Esophagus (tissue), 2 donors: ENCODE data around the gene RSPH3. TPM values are rescaled to one million over a fixed set of nuclear protein-coding genes. Genes with fewer than 3 reads are reported as not detected.
"Not testable (repeated sequence)": the region's sequence is repeated elsewhere in the genome, so short reads cannot be mapped to it uniquely, and the experiment has no call there.

Source experiments
- H3K27ac ChIP-seq, 2 donors: one replicate each; pipeline ENCODE4 v1.5.1; 2013; ENCODE audit warnings: low read depth in 2 of 2, mild to moderate bottlenecking in 2 of 2, inconsistent platforms in 1 of 2, low read length in 1 of 2, moderate library complexity in 1 of 2
- H3K27me3 ChIP-seq, 2 donors: one replicate each; pipeline ENCODE4 v1.6.1; 2013; ENCODE audit warnings: low read length in 2 of 2, control low read depth in 1 of 2, mild to moderate bottlenecking in 1 of 2; ENCODE audit not compliant: insufficient read depth in 2 of 2, control insufficient read depth in 1 of 2
- H3K36me3 ChIP-seq, 2 donors: one replicate each; pipeline ENCODE4 v1.6.1; 2013; ENCODE audit warnings: low read length in 1 of 2; ENCODE audit not compliant: control insufficient read depth in 2 of 2, insufficient read depth in 2 of 2
- H3K4me1 ChIP-seq, 2 donors: one replicate each; pipeline ENCODE4 v1.6.1; 2013; ENCODE audit warnings: low read length in 1 of 2; ENCODE audit not compliant: control insufficient read depth in 2 of 2, insufficient read depth in 2 of 2
- H3K4me3 ChIP-seq, 2 donors: one replicate each; pipeline ENCODE4 v1.5.1; 2013; ENCODE audit warnings: low read length in 2 of 2, mild to moderate bottlenecking in 2 of 2, low read depth in 1 of 2, moderate library complexity in 1 of 2
- H3K9me3 ChIP-seq, 2 donors: one replicate each; pipeline ENCODE4 v1.6.1; 2013; ENCODE audit warnings: mild to moderate bottlenecking in 2 of 2, low read depth in 1 of 2, low read length in 1 of 2, moderate library complexity in 1 of 2; ENCODE audit not compliant: control insufficient read depth in 2 of 2, insufficient read depth in 1 of 2
- WGBS, 2 donors: extraction: QIAGEN DNeasy Blood & Tissue Kit; methylation state at CpG; one replicate each; pipeline ENCODE4 v1.1.7; 2013; 5-methylcytosine and 5-hydroxymethylcytosine counted together
- polyA plus RNA-seq, 2 donors: library from polyadenylated mRNA; stranded (reverse); fragments of 200-250 nt; gene quantifications; one replicate each; pipeline ENCODE4 v1.2.3, GENCODE V29; 2013
- donor health status: healthy with polysubstance abuse.
- donor health status: Bipolar disorder and iron deficiency.

RSPH3 gene
- polyA plus RNA-seq, 2 donors, result 6.1 to 6.3 TPM

- not testable (repeated sequence) for H3K9me3 ChIP-seq, H3K27me3 ChIP-seq, H3K4me3 ChIP-seq, H3K4me1 ChIP-seq, H3K36me3 ChIP-seq
- peak overlapping the region; percentile 28 to 60 for H3K27ac ChIP-seq
- 78 to 88% methylated on average over 2 of the region's 2 CpGs for WGBS, 2 donors
Observed at GRCh38 chr6:158989711-158990110, 10.3 kb downstream of the RSPH3 start.

- H3K27me3 ChIP-seq, result no peaks in the 10 kb centered on the region
- peaks cover 0 to 3% of the 10 kb centered on the region in 2 donors for H3K9me3 ChIP-seq
- peaks cover 0 to 3% of the 10 kb centered on the region in 2 donors for H3K36me3 ChIP-seq
- H3K27ac ChIP-seq, result no peak overlapping the region
- 96 to 98% methylated on average over 1 of the region's 1 CpG for WGBS, 2 donors
- H3K4me3 ChIP-seq, result no peak overlapping the region
- H3K4me1 ChIP-seq, result peaks cover 0 to 4% of the 10 kb centered on the region in 2 donors
Observed at GRCh38 chr6:158988477-158988876, 11.5 kb downstream of the RSPH3 start.

GRCh38 chr6:158987657-158988056 lies 12.3 kb downstream of the RSPH3 start:
- no peaks in the 10 kb centered on the region for H3K27me3 ChIP-seq
- H3K4me3 ChIP-seq, result no peak overlapping the region
- H3K36me3 ChIP-seq, result peaks cover 0 to 3% of the 10 kb centered on the region in 2 donors
- no peak overlapping the region for H3K27ac ChIP-seq
- WGBS, 2 donors, result 97% methylated on average over 1 of the region's 1 CpG
- peaks cover 0 to 4% of the 10 kb centered on the region in 2 donors for H3K4me1 ChIP-seq
- peaks cover 0 to 3% of the 10 kb centered on the region in 2 donors for H3K9me3 ChIP-seq

- H3K4me3 ChIP-seq, result no peak overlapping the region
- no peaks in the 10 kb centered on the region for H3K27me3 ChIP-seq
- no peaks in the 10 kb centered on the region for H3K9me3 ChIP-seq
- no peak overlapping the region for H3K27ac ChIP-seq
- no peaks in the 10 kb centered on the region for H3K4me1 ChIP-seq
- peaks cover 0 to 5% of the 10 kb centered on the region in 2 donors for H3K36me3 ChIP-seq
- WGBS, 2 donors, result 97 to 98% methylated on average over 3 of the region's 3 CpGs
Observed at GRCh38 chr6:158978757-158979156, 21.2 kb downstream of the RSPH3 start.

GRCh38 chr6:158977382-158977781 lies 22.6 kb downstream of the RSPH3 start:
- Histone ChIP-seq H3K9me3 (no peaks in the 10 kb centered on the region), H3K4me1 (no peaks in the 10 kb centered on the region), H3K27ac (no peak overlapping the region), H3K4me3 (no peak overlapping the region), H3K27me3 (no peaks in the 10 kb centered on the region), H3K36me3 (peaks cover 0 to 5% of the 10 kb centered on the region in 2 donors)
- WGBS, 2 donors, result 85 to 88% methylated on average over 3 of the region's 3 CpGs

GRCh38 chr6:158972241-158973233 lies 27.5 kb downstream of the RSPH3 start:
- 22 to 26% methylated on average over 4 of the region's 4 CpGs for WGBS, 2 donors
- Histone ChIP-seq H3K36me3 (peaks cover 0 to 1% of the 10 kb centered on the region in 2 donors), H3K4me3 (no peak overlapping the region), H3K27me3 (no peaks in the 10 kb centered on the region), H3K27ac (no peak overlapping the region), H3K9me3 (no peaks in the 10 kb centered on the region), H3K4me1 (no peaks in the 10 kb centered on the region)

GRCh38 chr6:158970640-158971275 lies 29.2 kb downstream of the RSPH3 start:
- WGBS, 2 donors, result 66 to 75% methylated on average over 6 of the region's 6 CpGs
- Histone ChIP-seq H3K27me3 (no peaks in the 10 kb centered on the region), H3K9me3 (no peaks in the 10 kb centered on the region), H3K27ac (no peak overlapping the region), H3K36me3 (no peaks in the 10 kb centered on the region), H3K4me1 (no peaks in the 10 kb centered on the region), H3K4me3 (no peak overlapping the region)

GRCh38 chr6:158969148-158969547 lies 30.9 kb downstream of the RSPH3 start:
- no peaks in the 10 kb centered on the region for H3K27me3 ChIP-seq
- H3K27ac ChIP-seq, result no peak overlapping the region
- H3K4me3 ChIP-seq, result no peak overlapping the region
- no peaks in the 10 kb centered on the region for H3K9me3 ChIP-seq
- no peaks in the 10 kb centered on the region for H3K36me3 ChIP-seq
- no peaks in the 10 kb centered on the region for H3K4me1 ChIP-seq
- 93 to 96% methylated on average over 1 of the region's 1 CpG for WGBS, 2 donors

GRCh38 chr6:158963020-158963808 lies 36.8 kb downstream of the RSPH3 start:
- Histone ChIP-seq H3K27me3 (no peaks in the 10 kb centered on the region), H3K4me3 (no peak overlapping the region), H3K36me3 (no peaks in the 10 kb centered on the region), H3K4me1 (no peaks in the 10 kb centered on the region), H3K9me3 (no peaks in the 10 kb centered on the region), H3K27ac (no peak overlapping the region)
